Measurements from ENCODE around the gene CHMP6. TPM values are rescaled to one million over a fixed set of nuclear protein-coding genes. Genes with fewer than 3 reads are reported as not detected.

Gene CHMP6
- total RNA-seq, 1 experiment from 2014 or later, result 23.5 TPM

GRCh38 chr17:81030741-81031565 lies 39.3 kb downstream of the CHMP6 start:
- no peak for DNase-seq (ENCODE audit: low read depth, low spot score)
- in situ Hi-C loops (cut with HindIII; ENCODE audit: low pct_unique_long_range_greater_than_20kb, low sequenced_read_pairs), result no loop called here

DNA sequence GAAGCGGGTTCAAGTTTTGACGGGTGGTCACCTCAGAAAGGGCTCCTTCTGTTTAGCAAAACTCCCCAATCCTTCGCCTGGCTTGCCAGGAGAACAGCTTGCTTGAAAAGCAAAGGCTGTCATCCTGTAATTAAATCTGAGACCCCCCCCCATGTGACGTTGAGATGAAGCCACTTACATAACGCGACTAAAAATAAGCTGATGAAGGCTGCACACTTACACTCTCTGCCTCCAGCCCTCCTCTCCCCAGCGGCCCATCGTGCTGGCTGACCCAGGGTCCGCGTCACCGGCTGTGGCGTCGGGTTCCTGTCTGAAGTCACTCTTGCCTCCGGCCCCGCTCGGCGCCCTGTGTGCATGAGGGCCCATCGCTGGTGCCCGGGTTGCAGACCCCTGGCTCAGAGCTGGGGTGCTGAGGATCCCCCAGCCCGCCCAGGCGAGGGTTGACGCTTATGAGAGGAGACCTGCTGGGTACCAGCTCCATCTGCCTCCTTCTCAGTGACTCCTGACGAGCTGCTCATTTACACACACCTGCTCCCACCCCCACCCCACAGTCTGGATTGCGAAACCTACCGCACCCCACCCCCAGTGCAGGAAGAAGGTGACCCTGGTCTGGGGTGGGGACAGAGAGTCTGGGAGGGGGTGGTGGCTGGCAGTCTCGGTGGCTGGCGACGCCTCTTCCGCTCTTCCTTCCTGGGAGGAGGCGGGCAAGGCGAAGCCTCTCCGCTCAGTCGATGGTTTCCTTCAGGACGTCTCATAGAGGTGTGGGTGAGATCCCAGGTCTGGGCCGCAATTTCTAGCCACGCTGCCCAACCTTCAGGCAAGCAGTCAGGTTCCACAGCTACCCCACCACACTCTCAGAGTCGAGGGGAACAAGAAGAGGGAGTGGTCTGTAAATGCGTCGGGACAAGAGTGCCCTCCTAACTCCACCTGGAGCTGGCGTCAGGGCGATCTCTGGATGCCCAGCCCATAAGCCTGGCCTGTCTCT lies 40.2 kb downstream of the CHMP6 start:
- in situ Hi-C loops (cut with HindIII; ENCODE audit: low pct_unique_long_range_greater_than_20kb, low sequenced_read_pairs), result no loop called here
- no peak for DNase-seq (ENCODE audit: low read depth, low spot score)

GRCh38 chr17:81032641-81033480 lies 41.2 kb downstream of the CHMP6 start:
- DNase-seq (ENCODE audit: low read depth, low spot score), result no peak
- in situ Hi-C loops (cut with HindIII; ENCODE audit: low pct_unique_long_range_greater_than_20kb, low sequenced_read_pairs), result no loop called here

- DNase-seq (ENCODE audit: low read depth, low spot score), result no peak
- in situ Hi-C loops (cut with HindIII; ENCODE audit: low pct_unique_long_range_greater_than_20kb, low sequenced_read_pairs), result no loop called here
These were observed 42.0 kb downstream of the CHMP6 start for GRCh38 chr17:81033535-81034167.

GRCh38 chr17:81034168-81034777 lies 42.6 kb downstream of the CHMP6 start:
- DNase-seq (ENCODE audit: low read depth, low spot score), result no peak
- in situ Hi-C loops (cut with HindIII; ENCODE audit: low pct_unique_long_range_greater_than_20kb, low sequenced_read_pairs), result no loop called here

DNA sequence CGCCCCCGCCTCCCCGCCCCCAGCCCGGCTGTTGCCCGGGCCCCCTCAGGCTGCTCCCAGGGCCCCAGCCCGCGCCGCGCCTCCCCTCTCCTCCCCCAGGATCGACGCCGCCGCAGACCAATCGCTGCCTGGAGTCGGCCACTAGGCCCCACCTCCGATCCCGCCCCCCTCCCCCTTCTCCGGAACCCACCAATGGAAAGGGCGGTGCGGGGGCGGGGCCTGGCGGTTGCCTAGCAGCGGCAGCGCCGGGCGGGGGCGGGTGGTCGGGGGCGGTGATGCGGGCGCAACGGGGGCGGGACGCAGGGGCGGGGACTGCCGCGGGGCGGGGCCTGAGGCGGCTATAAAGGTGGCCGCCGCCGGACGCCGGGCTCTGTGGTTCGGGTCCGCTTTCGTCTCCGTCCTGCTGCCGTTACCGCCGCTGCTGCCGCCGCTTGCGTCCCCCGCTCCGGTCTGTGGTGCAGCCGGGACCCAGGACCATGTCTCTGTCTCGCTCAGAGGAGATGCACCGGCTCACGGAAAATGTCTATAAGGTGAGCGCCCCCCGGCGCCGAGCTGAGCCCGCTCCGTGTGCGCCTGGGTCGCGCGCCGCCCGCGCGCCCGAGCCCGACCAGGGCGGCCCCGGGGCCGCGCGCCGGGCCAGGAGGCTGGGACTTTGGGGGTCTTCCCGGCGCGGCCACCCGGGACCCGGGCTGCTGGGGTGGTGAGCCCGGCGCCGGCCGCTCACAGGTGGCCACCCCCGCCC lies 43.3 kb downstream of the CHMP6 start, which contains the start of gene BAIAP2:
TSS of gene BAIAP2 (plus strand) at position 373 of the 742 bp plus-strand sequence. CDS start at position 477, 104 bp downstream.
- peak; percentile 99 for DNase-seq (ENCODE audit: low read depth, low spot score)
- in situ Hi-C loops (cut with HindIII; ENCODE audit: low pct_unique_long_range_greater_than_20kb, low sequenced_read_pairs), result no loop called here

DNA sequence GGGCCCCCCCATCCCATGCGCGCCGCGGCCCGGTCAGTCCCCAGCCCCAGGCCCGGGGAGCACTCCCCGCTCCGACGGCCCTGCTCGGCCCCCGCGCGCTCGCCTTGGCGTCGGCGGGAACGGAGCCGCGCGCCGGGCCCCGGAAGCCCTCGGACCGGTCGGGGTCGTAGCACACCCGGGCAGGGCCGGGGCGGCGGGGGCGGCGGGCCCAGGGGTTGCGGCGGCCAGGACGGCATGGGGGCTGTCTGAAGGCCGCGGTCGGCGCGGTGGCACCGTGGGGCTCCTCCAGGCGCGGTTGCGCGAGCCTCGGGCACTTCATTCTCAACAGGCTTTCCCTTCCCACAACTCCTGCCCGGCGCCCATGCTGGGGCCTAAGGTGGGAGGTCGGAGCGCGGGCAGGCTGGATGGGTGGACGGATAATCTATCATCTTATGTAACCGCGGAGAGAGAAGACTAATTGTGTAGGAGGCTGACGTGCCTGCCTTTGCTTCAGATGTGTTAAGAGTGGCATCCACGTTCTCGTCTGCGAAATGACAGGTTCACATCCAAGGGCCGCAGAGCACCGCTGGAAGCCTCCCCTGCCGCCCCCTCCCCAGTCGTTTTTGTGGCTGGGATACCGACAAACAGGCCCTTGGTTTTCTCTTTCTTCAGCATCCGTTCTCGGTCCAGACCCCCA lies 44.0 kb downstream of the CHMP6 start:
- no peak for DNase-seq (ENCODE audit: low read depth, low spot score)
- in situ Hi-C loops (cut with HindIII; ENCODE audit: low pct_unique_long_range_greater_than_20kb, low sequenced_read_pairs), result no loop called here

DNA sequence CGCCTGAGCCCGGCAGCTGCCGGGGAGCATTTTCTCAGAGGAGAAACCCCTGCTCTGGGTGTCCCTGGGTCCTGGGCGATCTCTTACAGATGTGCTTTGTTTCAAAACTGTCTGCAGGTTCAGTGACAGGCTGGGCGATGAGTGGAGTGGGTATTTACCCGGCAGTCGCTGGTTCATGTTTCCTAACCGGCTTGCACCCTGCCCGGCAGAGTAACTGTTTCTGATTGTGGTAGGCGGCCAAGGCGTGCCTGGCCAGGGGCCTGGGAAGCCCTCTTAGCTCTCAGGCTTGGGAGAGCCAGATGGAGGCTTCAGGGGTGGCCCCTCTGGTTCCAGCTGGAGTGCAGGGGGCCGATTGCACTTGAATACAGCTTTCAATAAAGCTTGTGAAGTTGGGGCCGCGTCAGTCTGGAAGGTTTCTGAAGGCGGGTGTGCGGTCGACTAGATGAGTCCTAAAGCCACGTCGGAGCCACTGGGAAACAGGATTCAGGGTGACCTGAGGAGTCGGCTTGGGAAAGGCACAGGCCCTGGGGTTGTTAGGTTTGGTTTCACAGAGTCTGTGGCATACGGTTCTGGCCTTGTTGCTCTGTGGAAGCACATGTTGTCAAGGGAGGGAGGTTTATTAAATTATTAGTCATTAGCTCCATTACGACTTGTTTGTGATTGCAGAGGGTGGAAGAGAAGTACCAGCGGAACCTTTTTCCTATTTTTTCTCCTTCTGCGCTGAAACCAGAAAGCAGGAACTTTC lies 44.7 kb downstream of the CHMP6 start:
- DNase-seq (ENCODE audit: low read depth, low spot score), result no peak
- in situ Hi-C loops (cut with HindIII; ENCODE audit: low pct_unique_long_range_greater_than_20kb, low sequenced_read_pairs), result no loop called here

- no peak for DNase-seq (ENCODE audit: low read depth, low spot score)
- in situ Hi-C loops (cut with HindIII; ENCODE audit: low pct_unique_long_range_greater_than_20kb, low sequenced_read_pairs), result no loop called here
These were observed 45.6 kb downstream of the CHMP6 start for GRCh38 chr17:81037026-81037797.

- DNase-seq (ENCODE audit: low read depth, low spot score), result no peak
- in situ Hi-C loops (cut with HindIII; ENCODE audit: low pct_unique_long_range_greater_than_20kb, low sequenced_read_pairs), result no loop called here
These were observed 46.4 kb downstream of the CHMP6 start for GRCh38 chr17:81037798-81038733.

GRCh38 chr17:81039096-81039495 lies 47.5 kb downstream of the CHMP6 start:
- in situ Hi-C loops (cut with HindIII; ENCODE audit: low pct_unique_long_range_greater_than_20kb, low sequenced_read_pairs), result no loop called here
- DNase-seq (ENCODE audit: low read depth, low spot score), result no peak

DNA sequence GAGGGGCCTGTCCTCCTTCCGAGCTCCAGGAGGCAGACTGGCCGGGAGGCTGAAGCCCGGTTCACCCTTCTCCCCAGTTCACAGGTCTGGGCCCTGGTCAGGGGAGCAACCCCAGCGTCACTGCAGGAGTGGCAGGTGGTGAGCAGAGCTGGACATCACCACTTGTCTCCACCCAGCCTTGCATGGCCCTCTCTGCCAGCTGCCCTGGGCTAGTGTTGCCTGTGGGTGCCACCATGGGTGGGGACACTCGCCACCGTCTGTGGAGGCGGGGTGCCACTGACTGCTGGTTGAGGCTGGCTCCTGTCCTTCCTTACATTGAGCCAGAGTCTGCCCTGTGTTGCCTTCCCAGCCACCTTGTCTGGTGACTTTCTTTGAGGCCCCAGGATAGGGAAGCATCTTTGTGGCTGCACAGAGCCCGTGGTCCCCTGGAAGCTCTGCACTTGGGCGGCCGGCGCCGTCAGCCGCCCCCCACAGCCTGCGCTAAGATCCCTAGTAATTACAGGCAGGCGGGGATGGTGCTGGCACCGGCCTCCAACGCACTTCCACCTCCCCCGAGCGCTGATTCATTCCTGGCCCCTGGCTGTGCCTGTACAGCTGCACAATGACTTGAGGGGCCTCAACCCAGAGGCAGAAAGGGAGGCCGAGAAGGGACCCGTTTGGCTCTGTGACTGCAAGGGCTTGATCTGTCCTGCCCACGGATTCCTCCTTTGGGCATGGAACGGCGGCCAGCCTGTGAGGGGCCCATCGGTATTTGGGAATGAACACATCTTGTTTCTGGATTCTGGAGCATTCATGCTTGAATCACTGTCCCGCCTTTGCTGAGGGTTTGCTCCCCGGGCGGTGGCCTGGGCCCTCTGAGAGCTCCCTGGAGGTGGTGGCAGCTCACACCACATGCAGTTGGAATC lies 48.5 kb downstream of the CHMP6 start:
- in situ Hi-C loops (cut with HindIII; ENCODE audit: low pct_unique_long_range_greater_than_20kb, low sequenced_read_pairs), result no loop called here
- DNase-seq (ENCODE audit: low read depth, low spot score), result no peak

Measured in SK-MEL-5 (cell line).